NOMO-1 (cell line): Measurements from ENCODE around the gene TBC1D2B.
"Not testable (repeated sequence)": the region's sequence is repeated elsewhere in the genome, so short reads cannot be mapped to it uniquely, and the experiment has no call there.

Experiments used
- DNase-seq, 2 experiments: peaks; one replicate each; lab custom pipeline; 2025; ENCODE audit not compliant: unreplicated experiment in 2 of 2; lab: John Stamatoyannopoulos, UW

Gene TBC1D2B

DNA sequence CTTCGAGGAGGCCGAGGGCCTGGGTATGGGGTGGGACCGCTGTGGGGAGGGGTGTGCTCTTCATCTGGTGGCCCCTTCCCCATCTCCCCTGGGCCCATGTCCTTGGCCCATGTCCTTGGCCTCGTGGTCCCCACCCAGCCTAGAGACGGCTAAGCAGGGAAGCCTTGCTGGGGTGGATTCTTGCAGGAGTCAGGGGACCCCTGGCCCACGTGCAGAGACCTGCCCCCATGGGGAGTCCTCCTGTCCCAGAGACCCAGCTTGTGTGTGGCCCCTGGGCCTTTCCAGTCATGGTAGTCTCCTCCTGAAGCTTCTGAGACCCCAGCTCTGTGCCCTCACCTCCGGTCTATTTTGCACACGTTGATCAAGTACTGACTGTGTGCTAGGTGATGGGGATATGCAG, 97.4 kb downstream of the TBC1D2B start:
- no peak for DNase-seq

DNA sequence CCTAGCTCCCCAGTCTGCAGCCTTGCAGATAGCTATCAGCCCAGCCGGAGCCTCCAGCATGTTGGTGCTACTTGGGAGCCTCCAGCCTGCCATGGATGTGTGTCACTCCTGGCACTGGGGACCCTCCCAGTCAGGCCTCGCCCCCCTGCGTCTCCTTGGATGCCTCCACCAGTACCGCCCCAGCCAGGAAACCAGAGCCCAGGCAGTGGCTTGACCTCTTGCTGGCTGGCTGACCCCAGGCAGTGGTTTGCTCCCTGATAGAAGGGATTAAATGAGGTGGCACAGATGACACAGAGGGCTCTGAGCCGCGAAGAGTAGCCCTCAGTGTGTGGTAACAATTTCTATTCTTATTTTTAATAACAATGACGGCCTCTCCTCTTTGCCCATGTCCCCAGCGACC, 98.4 kb downstream of the TBC1D2B start:
- DNase-seq = not testable (repeated sequence)

DNA sequence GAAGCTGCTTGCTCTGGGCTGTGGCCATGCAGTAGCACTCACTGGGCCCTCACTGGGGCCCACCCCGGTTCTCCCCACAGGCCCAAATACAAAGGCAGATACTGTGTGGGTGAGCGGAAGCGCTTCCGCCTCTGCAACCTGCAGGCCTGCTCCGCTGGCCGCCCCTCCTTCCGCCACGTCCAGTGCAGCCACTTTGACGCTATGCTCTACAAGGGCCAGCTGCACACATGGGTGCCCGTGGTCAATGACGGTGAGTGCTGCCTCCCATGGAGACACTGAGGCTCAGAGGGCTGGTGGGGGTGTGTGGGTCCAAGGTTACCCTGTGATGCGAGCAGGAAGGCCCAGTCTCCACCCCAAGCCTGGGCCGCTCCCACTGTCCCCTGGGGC, 98.8 kb downstream of the TBC1D2B start:
- not testable (repeated sequence) for DNase-seq

DNA sequence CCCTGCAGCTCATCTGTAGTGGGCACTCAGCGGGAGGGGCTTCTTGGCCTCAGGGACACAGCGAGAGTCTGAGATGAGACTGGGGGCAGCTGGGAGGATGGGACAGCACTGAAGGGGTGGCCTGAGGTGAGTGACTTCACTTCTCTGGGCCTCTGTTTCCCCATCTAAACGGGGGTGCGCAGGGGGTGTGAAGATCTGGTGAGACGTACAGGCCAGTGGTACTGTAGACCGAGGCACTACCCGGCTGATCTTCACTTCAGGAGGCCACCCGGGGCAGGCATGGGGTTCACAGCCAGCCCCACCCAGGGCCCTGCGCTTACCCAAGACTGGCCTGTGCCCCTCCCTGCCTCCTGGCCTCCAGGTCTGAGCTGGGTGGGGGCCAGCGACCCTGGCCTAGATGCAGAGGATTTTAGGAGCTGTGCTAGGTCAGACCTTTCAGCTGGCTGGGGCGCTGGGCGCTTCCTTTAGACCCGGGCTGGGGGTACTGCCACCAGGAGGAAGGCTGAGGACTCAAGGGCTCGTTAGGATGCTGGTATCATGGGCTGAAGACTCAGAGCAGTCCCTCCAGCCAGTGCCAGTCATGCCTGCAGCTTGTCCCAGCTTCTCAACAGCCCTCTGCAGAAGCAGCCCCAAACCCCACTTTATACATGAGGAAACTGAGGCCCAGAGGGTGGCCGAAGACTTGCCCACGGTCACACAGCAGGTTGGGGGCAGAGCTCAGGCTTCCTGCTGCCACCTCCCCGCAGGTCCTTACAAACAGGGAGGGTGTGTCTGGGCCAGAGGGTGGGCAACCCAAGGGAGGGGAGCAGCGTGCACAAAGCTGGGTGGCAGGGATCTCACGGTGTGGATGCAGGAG, 99.4 kb downstream of the TBC1D2B start:
- not testable (repeated sequence) for DNase-seq

DNA sequence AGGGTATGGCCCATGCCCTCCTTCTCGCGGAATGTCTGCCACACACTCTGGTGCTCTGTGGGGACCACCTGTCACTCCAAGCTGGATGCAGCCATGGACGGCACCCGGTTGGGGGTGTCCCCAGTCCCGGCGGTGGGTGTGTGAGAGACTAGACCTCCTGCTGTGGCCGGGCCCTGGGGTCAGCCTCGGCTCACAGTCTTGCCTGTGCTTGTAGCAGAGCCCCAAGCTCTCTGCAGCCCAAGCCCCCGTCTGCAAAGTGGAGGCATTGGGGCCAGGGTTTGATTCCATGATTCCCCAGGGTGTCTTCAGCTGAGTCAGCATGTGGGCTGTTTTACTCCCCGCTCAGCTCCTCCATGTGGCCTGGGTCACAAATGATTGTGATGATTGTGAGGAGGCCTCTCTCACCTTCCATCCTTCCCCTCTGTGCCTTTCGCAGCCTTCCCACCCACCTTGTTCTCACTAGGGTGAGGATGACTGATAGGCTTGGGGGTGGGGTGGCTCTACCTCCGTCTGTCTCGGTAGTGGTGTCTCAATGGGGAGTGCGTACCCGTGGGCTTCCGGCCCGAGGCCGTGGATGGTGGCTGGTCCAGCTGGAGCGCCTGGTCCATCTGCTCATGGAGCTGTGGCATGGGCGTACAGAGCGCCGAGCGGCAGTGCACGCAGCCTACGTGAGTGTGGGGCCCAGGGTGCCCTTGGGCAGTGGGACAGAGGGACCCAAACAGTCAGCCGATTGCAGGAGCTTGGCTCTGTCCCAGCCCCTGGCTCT, 100.6 kb downstream of the TBC1D2B start:
- not testable (repeated sequence) for DNase-seq

DNA sequence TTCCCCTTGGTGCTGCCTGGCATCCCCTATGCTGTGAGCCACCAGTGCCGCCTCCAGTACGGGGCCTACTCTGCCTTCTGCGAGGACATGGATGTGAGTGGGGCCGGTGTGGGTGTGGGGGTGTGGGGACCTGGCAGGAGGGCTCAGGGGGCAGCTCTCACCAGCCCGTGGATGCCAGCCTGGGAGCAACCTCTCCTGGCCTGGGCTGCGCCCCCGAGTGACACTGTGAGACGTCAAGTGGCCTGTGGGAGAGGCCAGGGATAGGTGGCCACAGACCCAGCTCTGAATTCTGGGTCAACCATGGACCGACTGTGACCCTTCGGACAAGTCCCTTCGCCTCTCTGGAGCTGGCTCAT, 101.4 kb downstream of the TBC1D2B start:
- DNase-seq = not testable (repeated sequence)

DNA sequence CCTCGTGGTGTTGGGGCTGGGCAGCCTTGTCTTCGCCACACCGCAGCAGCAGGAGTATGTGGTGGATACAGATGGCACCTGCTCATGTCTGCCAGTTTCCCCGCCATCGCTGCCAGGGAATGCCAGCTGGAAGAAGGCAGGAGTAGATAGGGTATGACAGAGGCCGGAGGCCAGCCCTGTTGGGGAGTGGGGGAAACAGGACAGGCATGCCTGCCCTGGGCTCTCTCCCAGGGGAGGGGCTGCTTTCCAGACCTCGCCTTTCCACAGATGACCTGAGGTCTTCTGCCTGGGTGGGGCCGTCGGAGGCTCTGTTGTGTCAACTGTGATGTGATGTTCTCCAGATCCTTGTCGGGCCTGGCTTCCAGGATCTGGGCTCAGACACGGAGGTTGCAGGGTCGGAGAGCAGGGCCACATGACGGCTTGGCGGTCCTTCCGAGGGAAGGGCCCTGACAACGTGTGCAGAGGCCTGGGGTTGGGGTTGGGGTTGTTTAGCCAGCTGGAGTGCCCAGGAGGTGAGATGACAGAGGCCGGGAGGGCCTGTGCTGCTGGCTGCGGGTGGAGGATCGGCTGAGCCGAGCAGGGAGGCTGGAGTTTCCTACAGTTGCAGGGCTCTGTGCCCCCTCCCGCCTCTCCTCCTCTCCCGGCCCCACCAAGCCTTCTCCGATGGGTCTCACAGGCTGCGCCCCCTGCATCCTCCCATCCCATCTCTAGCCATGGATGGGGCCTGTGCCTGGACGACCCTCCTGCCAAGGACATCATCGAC, 102.0 kb downstream of the TBC1D2B start:
- DNase-seq = no peak

DNA sequence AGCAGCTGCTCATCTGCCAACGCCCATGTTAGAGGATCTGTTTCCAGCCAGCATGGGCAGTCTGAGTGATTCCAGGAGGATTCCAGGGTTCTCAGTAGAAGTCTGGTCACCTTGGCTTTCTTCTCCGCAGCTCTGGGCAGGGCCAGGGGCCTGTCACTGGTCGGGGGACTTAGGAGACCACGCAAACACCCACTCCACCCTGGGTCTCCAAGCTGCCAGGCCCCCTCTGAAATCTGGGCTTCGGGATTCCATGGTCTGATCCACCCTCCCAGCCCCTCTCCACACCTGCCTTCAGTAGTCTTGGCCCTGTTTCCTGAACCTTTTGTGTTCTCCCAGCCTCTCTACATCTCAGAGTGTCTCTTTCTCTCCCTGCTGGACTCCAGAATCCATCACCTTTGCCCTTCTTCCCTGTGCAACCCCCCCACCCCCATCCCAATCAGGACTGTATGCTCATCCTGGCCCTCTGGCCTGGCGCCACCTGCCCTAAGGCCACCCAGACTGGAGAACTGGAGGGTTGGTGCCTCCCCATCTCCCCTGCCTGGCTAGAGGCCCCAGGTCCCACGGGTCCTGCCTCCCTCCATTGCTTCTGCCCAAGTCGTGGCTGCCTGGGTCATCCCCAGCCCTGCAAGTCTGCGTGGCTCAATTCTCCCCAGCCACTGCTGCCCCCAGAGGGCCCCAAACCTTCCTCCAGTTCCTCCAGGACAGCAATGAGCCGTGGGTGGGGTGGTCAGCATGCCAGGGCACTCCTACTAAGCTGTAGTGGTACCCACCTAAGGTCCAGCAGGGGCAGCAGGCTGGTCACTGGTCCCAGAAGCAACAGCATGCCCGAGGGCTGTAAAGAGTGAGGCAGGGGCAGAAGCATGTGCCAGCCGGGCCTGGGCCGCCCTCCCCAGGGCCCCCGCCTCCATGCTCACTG, 102.8 kb downstream of the TBC1D2B start:
- DNase-seq = no peak

DNA sequence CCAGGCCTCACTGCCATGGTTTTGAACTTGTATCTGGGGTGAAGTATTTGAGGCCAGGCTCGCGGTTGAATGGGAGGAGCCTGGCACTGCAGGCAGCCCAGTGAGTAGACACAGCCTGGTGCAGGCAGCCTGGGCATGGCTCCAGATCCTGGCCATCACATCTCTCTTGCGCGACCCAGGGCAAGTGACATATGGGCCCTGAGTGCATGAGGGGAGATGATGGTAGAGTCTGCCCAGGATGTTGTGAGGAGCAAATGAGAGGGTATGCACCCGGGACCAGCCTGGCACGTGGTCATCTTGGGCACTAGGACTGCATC, 103.5 kb downstream of the TBC1D2B start:
- DNase-seq = no peak

DNA sequence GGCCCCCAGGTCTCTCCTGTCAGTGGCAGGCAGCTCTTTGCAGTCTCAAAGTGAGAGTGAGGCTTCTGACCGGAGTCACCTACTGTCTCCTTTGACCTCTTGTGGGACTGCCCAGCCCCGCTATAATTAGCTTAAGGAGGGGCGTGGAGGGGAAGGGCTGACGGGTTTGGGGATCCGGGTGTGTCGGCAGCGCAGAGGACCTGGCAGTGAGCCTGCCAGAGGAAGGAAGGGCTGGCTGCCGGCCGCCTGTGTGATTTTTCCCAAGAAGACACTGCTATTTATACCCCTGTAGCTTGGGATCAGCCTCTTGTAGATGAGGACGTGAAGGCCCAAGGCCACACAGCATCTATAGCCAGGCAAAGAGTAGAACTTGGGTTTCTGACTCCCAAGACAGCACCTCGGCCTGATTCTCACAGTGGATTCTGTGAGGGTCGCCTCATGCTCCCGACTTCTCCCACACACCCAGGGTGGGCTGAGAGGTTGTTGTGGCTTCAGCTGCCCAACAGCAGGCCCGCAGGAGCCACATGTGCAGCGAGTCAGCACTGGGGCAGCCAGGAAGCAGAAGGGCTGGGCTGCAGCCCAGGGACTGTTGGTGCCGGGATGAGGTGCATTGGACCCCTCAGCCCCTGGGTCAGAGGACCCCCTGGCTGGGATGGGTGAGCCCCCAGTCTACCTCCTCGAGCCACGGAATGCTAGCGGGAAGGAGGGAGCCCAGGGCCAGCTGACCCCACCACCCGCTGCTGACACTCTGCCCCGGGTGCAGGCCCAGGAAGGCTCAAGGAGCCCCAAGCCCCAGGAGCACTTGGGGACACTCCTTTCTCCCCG, 104.0 kb downstream of the TBC1D2B start:
- not testable (repeated sequence) for DNase-seq

DNA sequence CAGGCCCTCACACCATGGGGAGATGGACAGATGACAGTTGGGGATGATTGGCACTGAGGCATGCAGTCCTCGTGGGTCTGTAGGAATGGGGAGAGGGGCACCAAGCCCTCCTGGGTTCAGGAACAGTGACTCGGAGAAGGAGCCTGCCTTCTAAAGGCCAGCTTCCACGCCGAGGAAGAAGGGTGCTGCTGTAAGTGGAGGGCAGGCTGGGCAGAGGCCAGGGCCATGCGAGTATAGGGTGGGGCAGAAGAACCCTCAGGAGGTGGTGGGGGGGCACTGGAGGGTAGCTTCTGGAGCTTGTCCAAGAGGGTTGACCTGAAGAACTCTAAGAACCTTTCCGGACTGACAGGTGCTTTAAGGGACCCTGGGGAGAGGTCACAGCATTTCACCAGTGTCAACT, 104.8 kb downstream of the TBC1D2B start:
- DNase-seq = not testable (repeated sequence)

DNA sequence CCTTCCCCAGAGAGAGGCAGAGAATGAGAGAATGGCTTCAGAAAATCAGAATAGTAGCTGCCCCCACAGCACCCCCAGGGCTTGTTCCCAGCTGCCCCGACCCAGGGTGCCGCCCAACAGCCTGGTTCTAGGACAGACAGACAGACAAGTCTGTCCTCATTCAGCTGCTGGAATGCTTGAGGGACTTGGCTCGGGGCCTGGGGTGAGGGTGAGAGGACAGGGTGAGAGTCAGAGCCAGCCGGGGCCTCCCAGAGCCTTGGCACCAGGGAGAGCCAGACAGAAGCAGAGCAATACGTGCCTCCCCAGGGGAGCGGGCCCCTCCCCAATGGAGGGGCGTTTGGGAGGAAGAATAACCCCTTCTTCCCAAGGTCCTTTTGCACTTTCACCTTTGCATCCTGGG, 105.6 kb downstream of the TBC1D2B start:
- DNase-seq = not testable (repeated sequence)

DNA sequence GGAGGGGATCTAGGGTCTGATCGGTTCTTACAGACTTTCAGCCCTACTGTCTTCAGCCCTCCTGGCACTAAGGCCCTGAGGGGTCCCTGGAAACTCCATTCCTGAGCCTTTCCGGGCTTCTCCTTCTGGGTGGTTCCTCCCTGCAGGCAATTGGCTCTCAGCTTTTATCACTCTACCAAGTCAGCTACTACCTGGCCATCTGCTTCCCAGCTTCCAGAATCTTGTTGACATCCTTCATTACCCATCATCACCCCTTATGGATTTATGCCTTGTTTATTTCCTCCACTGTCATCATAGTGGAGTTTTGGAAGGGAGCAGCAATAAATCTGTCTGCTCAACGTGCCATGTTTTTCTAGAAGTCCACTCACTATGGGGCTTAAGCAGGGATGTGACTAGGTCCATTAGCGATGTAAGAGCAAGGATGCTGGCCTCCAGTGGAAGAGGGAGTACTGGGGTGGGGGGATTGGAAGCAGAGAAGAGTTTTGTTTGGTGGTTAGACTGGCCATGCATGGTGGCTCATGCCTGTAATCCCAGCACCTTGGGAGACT, 106.6 kb downstream of the TBC1D2B start:
- not testable (repeated sequence) for DNase-seq

DNA sequence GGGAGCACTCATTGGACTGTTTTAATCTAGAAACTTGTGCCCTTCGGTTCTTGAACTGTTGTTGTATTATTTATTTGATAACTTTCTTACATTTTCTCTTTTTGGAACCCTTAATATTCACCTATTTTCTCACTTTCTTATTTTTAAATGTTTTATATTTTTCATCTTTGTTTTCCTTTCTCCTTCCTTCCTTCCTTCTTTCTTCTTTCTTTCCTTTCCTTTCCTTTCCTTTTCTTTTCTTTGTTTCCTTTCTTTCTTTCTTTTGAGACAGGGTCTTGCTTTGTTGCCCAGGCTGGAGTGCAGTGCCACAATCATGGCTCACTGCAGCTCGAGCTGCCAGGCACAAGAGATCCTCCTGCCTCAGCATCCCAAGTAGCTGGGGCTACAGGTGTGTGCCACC, 108.5 kb downstream of the TBC1D2B start:
- DNase-seq = no peak

DNA sequence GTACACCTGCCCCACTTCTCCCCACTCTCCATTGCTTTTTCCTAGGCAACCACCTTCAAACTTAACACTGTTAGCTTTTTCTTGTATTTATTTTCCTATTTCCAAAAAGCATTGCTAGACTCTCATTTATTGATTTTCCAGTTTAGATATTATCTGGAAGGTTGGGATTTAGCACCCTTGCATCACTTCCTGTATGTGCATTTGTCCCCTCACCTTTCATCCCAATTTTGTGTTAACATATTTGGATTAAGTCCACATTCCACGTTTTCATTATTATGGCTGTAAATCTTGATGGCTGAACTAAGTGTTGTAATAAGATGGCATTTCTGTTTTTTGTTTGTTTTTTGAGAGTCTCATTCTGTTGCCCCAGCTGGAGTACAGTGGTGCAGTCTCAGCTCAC, 109.7 kb downstream of the TBC1D2B start:
- DNase-seq = no peak

DNA sequence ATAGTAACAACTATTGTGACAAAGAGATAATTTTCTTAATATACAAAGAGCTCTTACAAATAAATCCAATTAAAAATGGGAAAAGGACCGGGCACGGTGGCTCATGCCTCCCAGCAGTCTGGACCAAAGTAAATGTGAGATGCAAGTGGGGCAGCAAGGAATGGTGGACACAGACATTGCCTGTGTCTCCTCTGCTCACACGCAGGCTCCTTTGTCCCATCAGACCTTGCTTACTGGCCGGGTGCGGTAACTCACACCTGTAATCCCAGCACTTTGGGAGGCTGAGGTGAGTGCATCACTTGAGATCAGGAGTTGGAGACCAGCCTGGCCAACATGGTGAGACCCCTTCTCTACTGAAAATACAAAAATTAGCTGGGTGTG, 110.3 kb downstream of the TBC1D2B start:
- not testable (repeated sequence) for DNase-seq

DNA sequence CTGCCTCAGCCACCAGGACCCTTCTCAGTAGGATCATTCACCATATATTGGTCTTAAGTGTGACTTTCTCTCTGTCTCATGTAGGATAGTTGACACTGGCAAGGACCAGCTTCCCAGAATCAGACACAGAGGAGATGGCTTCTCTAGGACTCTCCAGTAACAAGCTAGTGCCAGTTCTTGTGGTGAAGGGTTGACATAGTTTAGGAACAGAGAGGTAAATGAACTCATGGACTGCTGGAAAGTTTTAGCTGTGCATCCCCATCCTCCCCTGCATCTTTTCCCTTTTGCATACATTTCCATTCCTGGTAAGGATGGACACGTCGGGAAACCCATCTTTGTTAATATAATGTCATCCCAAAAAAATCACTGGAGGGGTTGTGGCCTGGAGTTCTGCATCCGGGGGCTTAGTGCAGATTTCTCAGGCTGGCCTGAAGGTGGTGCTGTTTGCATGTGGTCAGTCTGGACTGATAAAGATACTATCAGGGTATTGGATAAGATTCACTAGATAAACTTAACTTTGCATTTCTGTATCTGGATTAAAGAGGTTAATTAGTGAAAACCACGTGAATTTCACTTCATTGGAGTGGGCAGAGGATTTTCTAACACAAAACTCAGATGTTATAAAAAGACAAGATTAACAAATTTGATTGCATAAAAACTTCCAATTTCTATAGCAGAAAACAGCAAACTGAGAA, 110.8 kb downstream of the TBC1D2B start:
- peak in 1 of 2 experiments; percentile 31 for DNase-seq

DNA sequence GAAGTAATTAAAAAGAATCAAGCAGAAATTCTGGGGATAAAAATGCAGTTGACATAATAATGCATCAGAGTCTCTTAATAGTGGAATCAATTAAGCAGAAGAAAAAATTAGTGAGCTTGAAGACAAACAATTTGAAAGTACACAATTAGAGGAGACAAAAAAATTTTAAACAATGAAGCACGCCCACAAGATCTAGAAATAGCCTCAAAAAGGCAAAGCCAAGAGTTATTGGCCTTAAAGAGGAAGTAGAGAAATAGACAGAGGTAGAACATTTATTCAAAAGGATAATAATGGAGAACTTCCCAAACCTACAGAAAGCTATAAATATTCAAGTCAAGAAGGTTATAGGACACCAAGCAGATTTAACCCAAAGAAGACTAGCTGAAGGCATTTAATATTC, 113.3 kb downstream of the TBC1D2B start:
- DNase-seq = peak; percentile 35 to 58

DNA sequence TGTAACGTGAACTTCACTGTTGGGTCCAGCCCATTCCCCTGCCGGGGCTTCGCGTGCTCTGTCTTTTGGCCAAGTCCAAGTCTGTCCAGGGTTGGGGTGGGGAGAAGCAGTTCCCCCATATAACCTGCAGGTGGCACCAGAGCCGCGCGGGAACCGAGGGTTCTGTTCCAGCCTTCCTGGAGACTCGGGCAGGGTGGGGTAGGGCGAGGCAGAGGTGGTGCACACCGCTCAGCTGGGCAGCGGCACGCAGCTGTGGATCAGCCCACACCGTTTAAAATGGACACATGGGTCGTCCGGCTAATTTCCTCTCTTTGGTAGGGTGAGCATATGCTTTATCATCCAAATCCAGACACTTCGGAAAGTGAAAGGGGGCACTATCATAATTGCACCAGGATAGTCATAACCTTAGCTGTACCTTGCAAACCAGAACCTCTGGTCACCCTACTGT, 118.1 kb downstream of the TBC1D2B start:
- peak; percentile 43 to 66 for DNase-seq
